KOPT-K1 (cell line): ENCODE results near the gene RNU6-9.
"Not testable (repeated sequence)": the region's sequence is repeated elsewhere in the genome, so short reads cannot be mapped to it uniquely, and the experiment has no call there.

Experiments used
- H3K27ac ChIP-seq: fragments of 200-600 bp; sonication (generic); 2 replicates; pipeline ENCODE4 v1.5.1; 2016; ENCODE audit warnings: antibody characterized with exemption, mild to moderate bottlenecking, low read depth, low read length; ENCODE audit not compliant: poor library complexity, severe bottlenecking
- H3K36me3 ChIP-seq: fragments of 200-600 bp; sonication (generic); 2 replicates; pipeline ENCODE4 v1.5.1; 2017; ENCODE audit warnings: antibody characterized with exemption, mild to moderate bottlenecking, low read length, moderate library complexity; ENCODE audit not compliant: insufficient read depth
- H3K9me3 ChIP-seq: fragments of 200-600 bp; sonication (generic); 2 replicates; pipeline ENCODE4 v1.5.1; 2017; ENCODE audit warnings: antibody characterized with exemption, low read length, mild to moderate bottlenecking; ENCODE audit not compliant: insufficient read depth, poor library complexity, severe bottlenecking

The RNU6-9 gene

GRCh38 chr19:870314-870713, 23.0 kb upstream of the RNU6-9 start:
- Histone ChIP-seq H3K36me3 (peaks cover 59% of the 10 kb centered on the region; the same call in 1 of the 2 replicates), H3K27ac (no peak overlapping the region), H3K9me3 (no peaks in the 10 kb centered on the region)

GRCh38 chr19:870963-871401, 22.3 kb upstream of the RNU6-9 start:
- peaks cover 65% of the 10 kb centered on the region; the same call in 1 of the 2 replicates for H3K36me3 ChIP-seq
- no peak overlapping the region for H3K27ac ChIP-seq
- H3K9me3 ChIP-seq, result no peaks in the 10 kb centered on the region

- Histone ChIP-seq H3K36me3 (peaks cover 69% of the 10 kb centered on the region; the same call in 1 of the 2 replicates), H3K9me3 (no peaks in the 10 kb centered on the region), H3K27ac (no peak overlapping the region)
Observed at GRCh38 chr19:871446-872265, 21.6 kb upstream of the RNU6-9 start.

GRCh38 chr19:872266-872951, 20.9 kb upstream of the RNU6-9 start:
- Histone ChIP-seq H3K9me3 (no peaks in the 10 kb centered on the region), H3K27ac (no peak overlapping the region), H3K36me3 (peaks cover 66% of the 10 kb centered on the region; the same call in 1 of the 2 replicates)

- Histone ChIP-seq H3K27ac (no peak overlapping the region), H3K9me3 (no peaks in the 10 kb centered on the region), H3K36me3 (peaks cover 60% of the 10 kb centered on the region; the same call in 1 of the 2 replicates)
Observed at GRCh38 chr19:873084-873483, 20.2 kb upstream of the RNU6-9 start.

- peaks cover 55% of the 10 kb centered on the region; the same call in 1 of the 2 replicates for H3K36me3 ChIP-seq
- H3K9me3 ChIP-seq, result no peaks in the 10 kb centered on the region
- H3K27ac ChIP-seq, result no peak overlapping the region
Observed at GRCh38 chr19:873561-874041, 19.7 kb upstream of the RNU6-9 start.

- Histone ChIP-seq H3K36me3 (peaks cover 40% of the 10 kb centered on the region; the same call in 1 of the 2 replicates), H3K9me3 (no peaks in the 10 kb centered on the region), H3K27ac (no peak overlapping the region)
Observed at GRCh38 chr19:875265-875879, 17.9 kb upstream of the RNU6-9 start.

GRCh38 chr19:876089-876488, 17.2 kb upstream of the RNU6-9 start:
- Histone ChIP-seq H3K27ac (no peak overlapping the region), H3K36me3 (peaks cover 36% of the 10 kb centered on the region; the same call in 1 of the 2 replicates), H3K9me3 (no peaks in the 10 kb centered on the region)

- Histone ChIP-seq H3K9me3 (no peaks in the 10 kb centered on the region), H3K27ac (no peak overlapping the region), H3K36me3 (peaks cover 39% of the 10 kb centered on the region; the same call in 1 of the 2 replicates)
Observed at GRCh38 chr19:876780-877314, 16.4 kb upstream of the RNU6-9 start.

GRCh38 chr19:877992-878660, 15.2 kb upstream of the RNU6-9 start:
- not testable (repeated sequence) for H3K27ac ChIP-seq, H3K9me3 ChIP-seq
- H3K36me3 ChIP-seq, result peaks cover 51% of the 10 kb centered on the region; the same call in 1 of the 2 replicates

GRCh38 chr19:878751-879561, 14.3 kb upstream of the RNU6-9 start:
- peaks cover 53% of the 10 kb centered on the region; the same call in 1 of the 2 replicates for H3K36me3 ChIP-seq
- H3K27ac ChIP-seq, H3K9me3 ChIP-seq: not testable (repeated sequence)

- no peaks in the 10 kb centered on the region for H3K9me3 ChIP-seq
- no peak overlapping the region for H3K27ac ChIP-seq
- H3K36me3 ChIP-seq, result peaks cover 49% of the 10 kb centered on the region; the same call in 1 of the 2 replicates
Observed at GRCh38 chr19:879711-880438, 13.4 kb upstream of the RNU6-9 start.

GRCh38 chr19:881385-882071, 11.8 kb upstream of the RNU6-9 start:
- H3K27ac ChIP-seq, result no peak overlapping the region
- peaks cover 53% of the 10 kb centered on the region; the same call in 1 of the 2 replicates for H3K36me3 ChIP-seq
- H3K9me3 ChIP-seq, result no peaks in the 10 kb centered on the region
